HepG2 (cell line): Measurements from ENCODE around the gene NCDN. TPM values are rescaled to one million over a fixed set of nuclear protein-coding genes. Genes with fewer than 3 reads are reported as not detected.

Experiments
- ATAC-seq: fragments of 200-7000 bp; cut with Tn5 transposase; 3 replicates; pipeline ENCODE4 v1.9.1; 2020; ENCODE audit warnings: mild to moderate bottlenecking, moderate library complexity
- BruUV-seq: library from RNA; stranded (reverse); fragments of 400-500 nt; replicated peaks from 2 replicates; lab custom pipeline; 2021; lab: Mats Ljungman, UMichigan
- CTCF ChIA-PET: fragments of 300-600 bp; formaldehyde crosslinking; extraction: SDS; loops from one replicate; lab custom pipeline; 2021; ENCODE audit warnings: low total read pairs, inconsistent platforms, low intra/inter-chr PET ratio; lab: Yijun Ruan, JAX
- POLR2A ChIA-PET: fragments of 350-600 bp; sonication (Branson Sonifier 250); formaldehyde crosslinking; loops from one replicate; lab custom pipeline; 2020; ENCODE audit warnings: antibody characterized with exemption, inconsistent platforms; lab: Yijun Ruan, JAX
- DNase-seq: peaks from one replicate; pipeline ENCODE4 v3.0.0-alpha.2; 2015; ENCODE audit warnings: low spot score
- FAIRE-seq: peaks from 3 replicates; lab custom pipeline; 2011; peaks lifted over from hg19 to GRCh38; lab: Jason Lieb, UNC
- H2AFZ ChIP-seq: one replicate; pipeline ENCODE4 v1.6.1; 2011; ENCODE audit warnings: low read length, inconsistent platforms
- H3K27ac ChIP-seq: fragments of 300-600 bp; 3 replicates; pipeline ENCODE4 v1.8.0; 2011; ENCODE audit warnings: mixed run types, mild to moderate bottlenecking, mixed read lengths, low read length, inconsistent platforms; ENCODE audit not compliant: insufficient read depth; ENCODE audit errors: extremely low read length
- H3K27me3 ChIP-seq, 2 experiments: fragments of 200-600 bp in 1 of 2; 2 replicates in 1 of 2; 3 replicates in 1 of 2; pipeline versions ENCODE4 v1.6.0 to v1.8.0; 2011; ENCODE audit warnings: low read length in 2 of 2, mild to moderate bottlenecking in 2 of 2, moderate library complexity in 2 of 2, inconsistent platforms in 1 of 2; ENCODE audit not compliant: insufficient read depth in 2 of 2, control insufficient read depth in 1 of 2
- H3K36me3 ChIP-seq, 2 experiments: fragments of 200-600 bp in 1 of 2; replicated peaks in 1 of 2; 2 replicates in 1 of 2; 3 replicates in 1 of 2; pipeline versions ENCODE4 v1.5.1 to v1.8.0; 2011; ENCODE audit warnings: low read length in 2 of 2, inconsistent platforms in 1 of 2; ENCODE audit not compliant: insufficient read depth in 2 of 2, control insufficient read depth in 1 of 2
- H3K4me1 ChIP-seq: 2 replicates; pipeline ENCODE4 v1.5.1; 2012; ENCODE audit warnings: low read length, inconsistent platforms; ENCODE audit not compliant: insufficient read depth
- H3K4me2 ChIP-seq: 2 replicates; pipeline ENCODE4 v1.6.0; 2011; ENCODE audit warnings: low read depth, low read length, inconsistent platforms
- H3K4me3 ChIP-seq, 3 experiments: fragments of 200-600 bp in 1 of 3; sonication (generic), shearing (Covaris generic) in 1 of 3; replicated peaks in 1 of 3; 2 replicates each; pipeline ENCODE4 v1.5.1; 2011 to 2016; ENCODE audit warnings: low read length in 3 of 3, inconsistent platforms in 2 of 3, low read depth in 2 of 3, mild to moderate bottlenecking in 2 of 3, control low read depth in 1 of 3, mixed read lengths in 1 of 3; ENCODE audit not compliant: insufficient read depth in 1 of 3
- H3K79me2 ChIP-seq: one replicate; pipeline ENCODE4 v1.6.1; 2011; ENCODE audit warnings: low read length, inconsistent platforms; ENCODE audit not compliant: insufficient read depth
- H3K9ac ChIP-seq: 2 replicates; pipeline ENCODE4 v1.6.0; 2011; ENCODE audit warnings: mild to moderate bottlenecking, low read depth, low read length, inconsistent platforms; ENCODE audit not compliant: insufficient read depth
- H3K9me3 ChIP-seq: 2 replicates; pipeline ENCODE4 v1.5.1; 2012; ENCODE audit warnings: mild to moderate bottlenecking, low read length
- H4K20me1 ChIP-seq: 2 replicates; pipeline ENCODE4 v1.6.0; 2011; ENCODE audit warnings: inconsistent platforms, mild to moderate bottlenecking, low read length, moderate library complexity; ENCODE audit not compliant: insufficient read depth
- JUN ChIP-seq: sonication (generic); formaldehyde crosslinking; IDR thresholded peaks from 2 replicates; pipeline ENCODE4 v1.4.0; 2020; ENCODE audit warnings: mild to moderate bottlenecking, missing genetic modification reagents
- NFKBIZ ChIP-seq: IDR thresholded peaks from 2 replicates; pipeline ENCODE4 v1.6.1; 2018; ENCODE audit warnings: missing genetic modification reagents, missing compliant biosample characterization
- POLR2G ChIP-seq: fragments of 200-400 bp; formaldehyde crosslinking; IDR thresholded peaks from 2 replicates; pipeline ENCODE4 v1.6.1; 2018; ENCODE audit warnings: mild to moderate bottlenecking, low read depth, low read length, moderate library complexity
- RARA ChIP-seq: IDR thresholded peaks from 2 replicates; pipeline ENCODE4 v1.6.1; 2016; ENCODE audit warnings: missing genetic modification reagents, missing compliant biosample characterization
- RBM22 ChIP-seq: fragments of 200-400 bp; formaldehyde crosslinking; optimal IDR thresholded peaks from 2 replicates; pipeline ENCODE3; 2017; ENCODE audit warnings: mild to moderate bottlenecking, low read length, moderate library complexity
- SIN3B ChIP-seq: fragments of 150-350 bp; IDR thresholded peaks from 2 replicates; pipeline ENCODE4 v1.6.1; 2014; ENCODE audit warnings: low read length
- ZBTB21 ChIP-seq: sonication (generic); formaldehyde crosslinking; IDR thresholded peaks from 2 replicates; pipeline ENCODE4 v1.4.0; 2020; ENCODE audit warnings: missing genetic modification reagents
- WGBS: methylation state at CpG from one replicate; pipeline ENCODE4 v1.1.6; 2017; ENCODE audit warnings: low lambda C conversion rate; 5-methylcytosine and 5-hydroxymethylcytosine counted together
- in situ Hi-C: cut with HindIII; loops from 2 replicates; pipeline ENCODE4 v1.10.0; 2017; ENCODE audit warnings: low pct_unique_long_range_greater_than_20kb; ENCODE audit not compliant: extremely low pct_ligation_motif_present
- intact Hi-C: fragments of 100-400 bp; cut with micrococcal nuclease; formaldehyde crosslinking; loops from one replicate; pipeline ENCODE4 v1.10.0; 2022; ENCODE audit not compliant: unreplicated experiment
- polyA plus RNA-seq, 8 experiments: library from polyadenylated mRNA; depleted of rRNA in 3 of 8; stranded (reverse) in 7 of 8; unstranded in 1 of 8; fragments of >200 nt; fragmentation: Illumina TruSeq in 4 of 8; extraction: Trizol in 4 of 8; gene quantifications; 2 replicates each; pipeline versions ENCODE4 v1.2.1 to v1.2.3, GENCODE V29; 2011 to 2016; ENCODE audit warnings: low read depth in 4 of 8, missing spikeins in 1 of 8, mixed read lengths in 1 of 8; ENCODE audit not compliant: insufficient read depth in 1 of 8
- total RNA-seq, 5 experiments: library from RNA; depleted of rRNA; stranded (reverse); fragments of >200 nt; fragmentation: Illumina TruSeq; extraction: Trizol; gene quantifications; 2 replicates each; pipeline ENCODE4 v1.2.3, GENCODE V29; 2016; ENCODE audit warnings: low read depth in 1 of 5
- TF ChIP-seq, protein P1 (sequence below): sonication (generic); formaldehyde crosslinking; conservative IDR thresholded peaks from 2 replicates; pipeline ENCODE4 v1.4.0; 2020; ENCODE audit warnings: missing genetic modification reagents
- TF ChIP-seq, protein P2 (sequence below): sonication (generic); formaldehyde crosslinking; IDR thresholded peaks from 2 replicates; pipeline ENCODE4 v1.5.1; 2020; ENCODE audit warnings: missing genetic modification reagents, mild to moderate bottlenecking, borderline replicate concordance

The NCDN gene
- total and polyA plus RNA-seq, 2 of the 13 experiments (the other 11 are each of a cell fraction or from before 2014, with no cell fraction given), result 6.6 to 9.3 TPM

DNA sequence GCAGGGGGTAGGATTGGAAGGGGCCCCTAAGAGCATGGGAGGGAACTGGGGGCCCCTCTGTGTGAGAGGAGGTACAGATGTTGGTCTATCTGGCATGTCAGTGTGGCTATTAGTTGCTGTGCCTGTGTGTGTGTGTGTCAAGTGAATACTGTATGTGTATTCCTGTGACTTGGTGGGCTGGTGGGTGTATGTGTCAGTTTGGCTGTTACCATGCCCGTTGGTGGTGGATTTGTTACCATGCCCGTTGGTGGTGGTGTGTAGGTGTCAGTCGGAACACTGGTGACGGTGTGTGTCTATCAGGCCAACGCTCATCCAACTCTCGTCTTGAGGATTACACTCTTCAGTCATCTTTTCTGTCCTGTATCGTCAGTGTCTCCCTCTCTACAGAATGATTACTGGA is 38.1 kb downstream of the NCDN start:
- H4K20me1 ChIP-seq, result no peaks in the 10 kb centered on the region
- peaks cover 15% of the 10 kb centered on the region for H3K4me1 ChIP-seq
- intact Hi-C loops, result no loop called here
- no peak overlapping the region for H3K27ac ChIP-seq
- no peaks in the 10 kb centered on the region for H3K79me2 ChIP-seq
- no peaks in the 10 kb centered on the region for H3K9me3 ChIP-seq
- in situ Hi-C loops, result no loop called here
- H2AFZ ChIP-seq, result no peak overlapping the region
- no peak overlapping the region for H3K4me2 ChIP-seq
- CTCF ChIA-PET, result no interaction called here
- H3K4me3 ChIP-seq, result no peak overlapping the region
- no peak for TF ChIP-seq SIN3B
- TF ChIP-seq, protein P1, sequence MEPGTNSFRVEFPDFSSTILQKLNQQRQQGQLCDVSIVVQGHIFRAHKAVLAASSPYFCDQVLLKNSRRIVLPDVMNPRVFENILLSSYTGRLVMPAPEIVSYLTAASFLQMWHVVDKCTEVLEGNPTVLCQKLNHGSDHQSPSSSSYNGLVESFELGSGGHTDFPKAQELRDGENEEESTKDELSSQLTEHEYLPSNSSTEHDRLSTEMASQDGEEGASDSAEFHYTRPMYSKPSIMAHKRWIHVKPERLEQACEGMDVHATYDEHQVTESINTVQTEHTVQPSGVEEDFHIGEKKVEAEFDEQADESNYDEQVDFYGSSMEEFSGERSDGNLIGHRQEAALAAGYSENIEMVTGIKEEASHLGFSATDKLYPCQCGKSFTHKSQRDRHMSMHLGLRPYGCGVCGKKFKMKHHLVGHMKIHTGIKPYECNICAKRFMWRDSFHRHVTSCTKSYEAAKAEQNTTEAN, result no peak
- no peak for TF ChIP-seq NFKBIZ
- TF ChIP-seq ZBTB21 (CRISPR knock-in tag), result no peak
- TF ChIP-seq RARA (CRISPR knock-in tag), result no peak
- no peak for DNase-seq
- no peak for ATAC-seq
- no peak for FAIRE-seq
- no TSS peak for BruUV-seq
- no peaks in the 10 kb centered on the region for H3K27me3 ChIP-seq
- H3K36me3 ChIP-seq, result peaks cover 0 to 11% of the 10 kb centered on the region in 2 experiments; a peak in 3 of 5 replicates
- H3K9ac ChIP-seq, result no peak overlapping the region
- WGBS, result 93% methylated on average over 7 of the region's 7 CpGs
- POLR2A ChIA-PET, result no interaction called here

DNA sequence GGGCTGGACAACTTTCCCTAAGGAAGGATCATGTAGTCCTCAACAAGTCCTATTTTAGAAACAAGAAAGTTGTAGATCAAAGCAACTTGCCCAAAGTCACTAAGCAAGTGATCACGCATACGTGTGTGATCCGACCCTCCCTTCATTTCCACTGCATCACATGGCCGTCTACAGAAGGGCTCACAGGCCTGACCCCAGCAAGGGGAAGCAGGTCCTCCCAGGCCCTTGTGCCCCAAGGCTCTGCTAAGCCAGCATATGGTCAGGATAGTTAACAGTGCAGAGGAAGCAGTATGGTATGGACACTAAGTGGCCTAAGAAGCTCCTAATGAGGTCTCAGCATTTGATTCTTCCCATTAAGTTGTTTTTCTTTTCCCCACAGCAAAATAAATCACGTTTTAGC is 40.3 kb downstream of the NCDN start:
- Histone ChIP-seq H2AFZ (no peak overlapping the region), H3K9me3 (no peaks in the 10 kb centered on the region), H3K36me3 (peaks cover 2 to 27% of the 10 kb centered on the region in 2 experiments; a peak in 4 of 5 replicates), H3K4me1 (peaks cover 8% of the 10 kb centered on the region), H3K4me3 (no peak overlapping the region), H3K27me3 (no peaks in the 10 kb centered on the region), H3K9ac (no peak overlapping the region), H4K20me1 (no peaks in the 10 kb centered on the region), H3K4me2 (no peak overlapping the region), H3K79me2 (no peaks in the 10 kb centered on the region), H3K27ac (no peak overlapping the region)
- FAIRE-seq (no peak), ATAC-seq (no peak), DNase-seq (no peak)
- POLR2A ChIA-PET, result no interaction called here
- no TSS peak for BruUV-seq
- in situ Hi-C loops (no loop called here), intact Hi-C loops (no loop called here)
- 95% methylated on average over 4 of the region's 5 CpGs for WGBS
- TF ChIP-seq RBM22 (peak; percentile 74), JUN (no peak), POLR2G (0 out of 2 replicates have a peak, but pooled peaks have one; percentile 23)
- TF ChIP-seq, protein P2, sequence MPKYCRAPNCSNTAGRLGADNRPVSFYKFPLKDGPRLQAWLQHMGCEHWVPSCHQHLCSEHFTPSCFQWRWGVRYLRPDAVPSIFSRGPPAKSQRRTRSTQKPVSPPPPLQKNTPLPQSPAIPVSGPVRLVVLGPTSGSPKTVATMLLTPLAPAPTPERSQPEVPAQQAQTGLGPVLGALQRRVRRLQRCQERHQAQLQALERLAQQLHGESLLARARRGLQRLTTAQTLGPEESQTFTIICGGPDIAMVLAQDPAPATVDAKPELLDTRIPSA, result no peak
- CTCF ChIA-PET, result no interaction called here
